HG03159 (cell line): ENCODE results near the gene CTBP1.
"Not testable (repeated sequence)": the region's sequence is repeated elsewhere in the genome, so short reads cannot be mapped to it uniquely, and the experiment has no call there.

Experiments used
- ATAC-seq: cut with Tn5 transposase; IDR thresholded peaks from one replicate; pipeline ENCODE4 v1.9.1; 2021; ENCODE audit warnings: mild to moderate bottlenecking, moderate library complexity; ENCODE audit not compliant: unreplicated experiment

CTBP1 gene

GRCh38 chr4:1239141-1239949, 9.6 kb downstream of the CTBP1 start:
- ATAC-seq = no peak

- ATAC-seq = no peak
Measured at GRCh38 chr4:1238676-1239000, 10.3 kb downstream of the CTBP1 start.

GRCh38 chr4:1237981-1238675, 10.8 kb downstream of the CTBP1 start:
- ATAC-seq = no peak

- ATAC-seq = not testable (repeated sequence)
Measured at GRCh38 chr4:1237261-1237660, 11.7 kb downstream of the CTBP1 start.

- ATAC-seq = not testable (repeated sequence)
Measured at GRCh38 chr4:1236836-1237235, 12.1 kb downstream of the CTBP1 start.

GRCh38 chr4:1236103-1236641, 12.8 kb downstream of the CTBP1 start:
- ATAC-seq = no peak

GRCh38 chr4:1235381-1236102, 13.4 kb downstream of the CTBP1 start:
- no peak for ATAC-seq

- no peak for ATAC-seq
Measured at GRCh38 chr4:1234811-1235292, 14.1 kb downstream of the CTBP1 start.

- ATAC-seq = no peak
Measured at GRCh38 chr4:1234309-1234695, 14.6 kb downstream of the CTBP1 start.

GRCh38 chr4:1233641-1234308, 15.2 kb downstream of the CTBP1 start:
- no peak for ATAC-seq

- ATAC-seq = no peak
Measured at GRCh38 chr4:1232661-1233621, 16.0 kb downstream of the CTBP1 start.

GRCh38 chr4:1231637-1232360, 17.1 kb downstream of the CTBP1 start:
- ATAC-seq = no peak

- no peak for ATAC-seq
Measured at GRCh38 chr4:1230971-1231636, 17.8 kb downstream of the CTBP1 start.

- ATAC-seq = no peak
Measured at GRCh38 chr4:1230316-1230715, 18.6 kb downstream of the CTBP1 start.

- no peak for ATAC-seq
Measured at GRCh38 chr4:1229117-1229849, 19.6 kb downstream of the CTBP1 start.

- no peak for ATAC-seq
Measured at GRCh38 chr4:1227816-1228215, 21.1 kb downstream of the CTBP1 start.

GRCh38 chr4:1226598-1226997, 22.3 kb downstream of the CTBP1 start:
- no peak for ATAC-seq

GRCh38 chr4:1226144-1226481, 22.8 kb downstream of the CTBP1 start:
- ATAC-seq = no peak
